T-helper 9 cell (primary cell): ENCODE data around the gene CHRDL2.
A peak's percentile ranks its signal among the peaks of the same experiment; 100 is the strongest.

Experiments
- DNase-seq: peaks from one replicate; pipeline ENCODE4 v3.0.0-alpha.2; 2020

CHRDL2 gene

DNA sequence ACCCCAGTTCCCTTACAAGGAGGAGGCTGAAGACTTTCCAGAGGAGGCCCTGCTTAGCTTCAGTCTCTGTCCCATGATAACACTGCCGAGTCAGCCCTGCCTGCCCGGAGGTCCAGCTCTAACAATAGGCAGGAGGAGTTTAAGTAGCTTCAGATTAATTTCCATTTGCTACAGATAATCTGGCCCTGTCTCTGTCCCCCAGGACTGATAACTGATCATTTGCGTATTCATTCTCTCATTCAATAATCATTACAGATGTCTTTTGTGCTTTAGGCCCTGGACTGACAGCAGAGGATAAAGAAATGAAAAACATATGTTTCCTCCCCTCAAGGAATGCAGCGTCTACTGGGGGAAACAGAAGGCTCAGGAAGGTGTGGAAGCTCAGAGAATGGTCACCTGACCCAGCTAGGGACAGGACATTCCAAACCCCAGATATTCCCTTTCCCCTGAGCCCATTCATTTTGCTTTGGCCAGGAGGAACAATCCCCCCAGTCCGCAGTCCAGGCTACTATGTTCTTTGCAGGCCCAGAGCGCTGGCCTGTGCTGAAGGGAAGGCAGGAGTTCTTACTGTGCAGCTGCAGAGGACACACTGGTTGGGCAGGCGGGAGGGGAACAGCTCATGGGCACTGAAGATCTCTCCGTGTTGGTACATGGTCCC, 20.8 kb downstream of the CHRDL2 start:
- DNase-seq, result no peak

GRCh38 chr11:74709175-74709574, 22.1 kb downstream of the CHRDL2 start:
- DNase-seq, result no peak

GRCh38 chr11:74707602-74708510, 23.4 kb downstream of the CHRDL2 start:
- no peak for DNase-seq

DNA sequence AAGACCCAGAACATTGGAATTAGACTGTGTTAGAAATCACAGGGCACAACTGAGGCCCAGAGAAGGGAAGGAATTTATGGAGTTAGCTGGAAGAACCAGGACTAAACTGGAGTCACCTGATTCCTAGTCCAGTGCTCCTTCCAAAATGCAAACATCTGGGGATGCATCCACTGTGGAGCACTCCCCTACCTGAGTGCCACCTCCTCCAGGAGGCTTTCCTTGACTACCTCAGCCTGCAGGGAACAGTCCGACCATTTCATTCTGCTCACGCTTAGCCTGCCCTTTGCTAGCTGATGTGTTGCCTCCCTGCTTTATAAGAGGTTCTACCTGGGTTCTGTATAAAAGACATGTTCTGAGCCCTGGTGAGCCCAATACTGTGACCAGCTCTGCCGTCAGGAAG, 24.0 kb downstream of the CHRDL2 start:
- no peak for DNase-seq

- DNase-seq, result no peak
These were observed 28.0 kb downstream of the CHRDL2 start for GRCh38 chr11:74703211-74703610.

GRCh38 chr11:74702383-74703007, 28.7 kb downstream of the CHRDL2 start:
- DNase-seq, result peak; percentile 39

DNA sequence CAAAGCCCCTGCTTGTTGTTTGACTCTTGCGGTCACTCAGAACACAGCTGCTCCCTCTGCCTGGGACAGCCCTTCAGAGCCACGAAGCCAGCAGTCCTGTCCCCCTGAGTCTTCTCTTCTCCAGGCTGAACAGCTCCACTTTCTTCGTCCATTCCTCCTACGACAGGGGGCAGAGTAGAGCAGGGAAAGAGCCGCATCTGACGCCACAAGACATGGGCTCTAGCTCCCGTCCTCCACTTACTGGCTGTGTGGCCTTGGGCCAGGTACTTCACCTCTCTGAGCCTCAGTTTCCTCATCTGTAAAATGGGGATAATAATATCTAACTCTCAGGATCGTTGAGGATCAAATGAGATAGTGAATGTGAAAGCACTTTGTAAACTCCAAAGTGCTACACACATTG, 29.9 kb downstream of the CHRDL2 start:
- no peak for DNase-seq

DNA sequence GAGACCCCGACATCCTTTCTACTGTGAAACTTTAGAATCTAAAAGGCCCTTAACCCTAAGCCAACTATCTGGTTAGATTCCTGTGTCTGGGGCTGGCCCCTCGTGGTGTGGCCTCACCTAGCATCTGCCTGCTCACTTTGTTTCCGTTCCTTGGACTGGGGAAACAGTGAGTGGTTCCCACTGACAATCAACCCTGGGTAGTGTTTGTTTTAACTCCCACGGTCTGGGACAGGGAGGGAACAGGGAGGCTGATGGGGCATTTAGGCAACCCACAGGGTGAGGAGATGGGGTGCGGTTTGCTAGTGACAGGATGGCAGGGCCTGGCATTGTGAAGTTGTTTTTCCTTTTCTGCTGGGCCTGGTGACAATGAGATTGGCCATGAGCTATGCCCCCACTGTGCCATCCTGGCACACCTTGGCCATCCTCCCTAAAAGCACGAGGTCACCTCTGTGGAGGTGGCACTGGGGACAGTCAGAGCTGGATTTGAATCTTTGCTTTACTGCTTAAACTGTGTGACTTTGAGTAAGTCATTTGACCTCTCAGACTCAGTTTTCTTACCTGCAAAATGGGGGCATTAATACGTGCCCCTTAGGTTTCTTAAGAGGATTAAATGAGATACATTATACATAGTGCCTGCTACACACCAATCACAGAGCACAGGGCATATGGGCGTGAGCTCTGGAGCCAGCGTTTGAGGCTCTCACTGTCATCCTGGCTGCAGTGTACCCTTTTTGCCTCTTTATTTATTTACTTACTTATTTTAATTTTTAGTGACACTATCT, 31.4 kb downstream of the CHRDL2 start:
- no peak for DNase-seq

- no peak for DNase-seq
These were observed 33.5 kb downstream of the CHRDL2 start for GRCh38 chr11:74697722-74698121.

DNA sequence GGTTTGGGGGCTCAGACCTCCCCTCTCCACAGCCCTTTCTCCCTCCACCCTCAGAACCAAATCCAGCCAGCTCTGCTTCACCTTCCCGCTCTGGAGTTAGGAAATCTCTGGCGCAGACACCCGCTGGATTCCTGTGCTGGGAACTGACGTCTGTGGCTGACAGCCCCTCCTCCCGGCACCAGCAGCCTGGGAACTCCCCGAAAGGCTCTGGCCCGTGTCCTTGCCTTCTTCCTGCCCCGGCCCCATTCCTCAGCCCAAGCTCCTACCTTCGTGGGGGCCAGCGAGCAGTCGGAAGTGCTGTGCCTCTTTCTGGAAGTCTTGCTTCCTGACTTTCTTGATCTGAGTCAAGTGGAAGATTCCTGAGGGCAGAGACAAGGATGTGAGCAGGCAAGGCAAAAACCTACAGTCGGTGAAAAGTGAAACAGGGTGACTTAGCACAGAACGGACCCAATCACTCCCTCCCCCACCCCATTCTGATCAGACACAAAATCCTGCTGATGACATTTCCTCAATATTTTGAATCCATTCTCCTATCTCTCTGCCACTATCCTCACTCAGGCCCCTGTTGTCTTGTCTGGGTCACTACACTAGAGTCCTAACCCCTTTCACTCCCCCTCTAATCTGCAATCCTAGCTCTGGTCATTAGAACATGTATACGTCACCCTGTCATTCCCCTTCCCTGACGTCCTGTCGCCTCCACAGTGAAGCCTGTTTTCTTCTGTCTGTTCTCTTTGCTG, 34.1 kb downstream of the CHRDL2 start:
- no peak for DNase-seq

DNA sequence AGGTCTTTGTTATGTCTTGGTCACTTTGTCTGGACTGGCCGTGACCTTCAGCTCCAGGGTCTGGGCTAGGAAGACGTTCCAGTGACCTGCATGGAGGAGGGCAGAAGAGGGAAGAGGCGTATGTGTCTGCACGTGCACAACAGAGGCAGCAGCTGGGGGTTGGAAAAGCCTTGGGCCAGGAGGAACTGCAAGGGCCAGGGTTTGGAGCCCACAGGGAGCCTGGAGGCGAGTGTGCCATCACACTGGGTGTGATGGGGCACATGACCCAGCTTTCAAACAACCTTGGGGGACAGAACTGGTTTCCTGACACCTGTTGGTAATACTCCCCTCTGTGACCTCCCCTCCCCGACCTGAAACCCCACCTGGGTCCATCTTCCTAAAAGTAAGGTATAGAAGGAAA, 34.7 kb downstream of the CHRDL2 start:
- no peak for DNase-seq

GRCh38 chr11:74695705-74696280, 35.4 kb downstream of the CHRDL2 start:
- no peak for DNase-seq

DNA sequence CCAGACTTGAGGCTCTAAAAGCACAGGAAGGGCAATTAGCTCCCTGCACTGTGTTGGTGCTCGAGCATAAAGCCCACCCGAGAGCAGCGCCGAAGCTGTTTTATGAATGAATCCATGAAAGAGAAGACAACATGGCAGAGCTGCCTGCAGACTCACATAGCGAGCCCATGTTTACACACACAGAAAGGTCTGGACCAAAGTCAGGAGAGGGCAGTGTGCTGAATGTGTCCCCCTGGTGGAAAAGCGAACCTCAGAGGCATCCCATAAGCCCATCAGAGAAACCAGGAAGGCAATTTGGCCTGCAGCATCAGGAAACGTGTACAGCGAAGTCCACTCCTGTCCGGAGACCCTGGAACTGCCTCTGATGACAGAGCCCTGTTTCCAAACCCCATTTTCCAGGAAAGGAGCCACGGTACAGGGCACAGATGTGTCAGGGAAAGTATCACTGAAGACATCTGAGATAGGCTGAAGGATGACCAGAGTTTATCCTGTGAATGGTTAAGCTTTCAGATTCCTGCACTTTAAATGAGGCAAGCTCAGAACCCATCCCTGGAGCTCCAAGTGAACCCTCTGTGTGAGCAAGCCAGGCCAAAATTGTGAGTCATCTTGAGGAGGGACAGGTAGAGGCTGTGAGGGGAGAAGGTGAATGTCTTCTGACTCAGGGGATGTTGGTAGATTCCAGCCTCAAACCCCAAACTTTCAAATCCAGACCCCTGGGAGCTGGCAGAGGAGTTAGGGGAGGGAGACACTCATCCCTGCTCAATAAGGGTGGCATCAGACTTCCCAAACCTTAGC, 36.9 kb downstream of the CHRDL2 start:
- no peak for DNase-seq

DNA sequence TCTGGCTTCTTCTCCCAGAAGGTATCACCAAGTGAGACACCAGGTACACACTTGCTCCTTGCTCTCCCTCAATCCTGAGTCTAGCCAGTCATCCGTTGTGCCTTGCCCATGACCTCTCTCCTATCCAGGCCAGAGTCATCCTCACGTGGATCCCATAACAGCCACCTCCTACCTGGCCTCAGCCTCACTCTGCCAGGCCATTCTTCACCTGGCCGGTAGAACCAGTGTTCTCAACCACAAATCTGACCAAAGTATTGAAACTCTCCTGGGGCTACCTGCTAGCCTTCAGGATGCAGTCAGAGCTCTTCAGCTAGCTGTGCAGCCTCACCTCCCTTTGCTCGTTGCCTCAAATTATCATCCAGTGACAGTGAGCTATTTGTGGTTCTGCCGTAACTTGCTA, 37.7 kb downstream of the CHRDL2 start:
- DNase-seq, result no peak

GRCh38 chr11:74691755-74692154, 39.5 kb downstream of the CHRDL2 start:
- DNase-seq, result no peak

DNA sequence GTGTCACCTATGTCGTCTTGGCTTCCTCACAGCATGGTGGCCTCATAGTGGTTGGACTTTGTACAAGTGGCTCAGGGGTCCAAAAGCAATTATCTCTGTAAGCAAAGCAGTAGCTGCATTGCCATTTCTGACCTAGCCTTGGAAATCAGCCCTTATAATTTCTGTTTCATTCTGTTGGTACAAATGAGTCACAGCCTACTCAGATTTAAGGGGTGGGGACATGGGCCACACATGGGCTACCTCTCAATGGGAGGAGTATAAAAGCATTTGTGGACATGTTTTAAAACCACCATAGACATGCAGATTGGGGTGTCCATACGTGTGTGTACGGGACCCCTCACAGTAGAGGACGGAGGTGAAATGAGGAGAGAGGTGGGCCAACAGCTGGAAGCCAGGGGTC, 41.6 kb downstream of the CHRDL2 start:
- no peak for DNase-seq

DNA sequence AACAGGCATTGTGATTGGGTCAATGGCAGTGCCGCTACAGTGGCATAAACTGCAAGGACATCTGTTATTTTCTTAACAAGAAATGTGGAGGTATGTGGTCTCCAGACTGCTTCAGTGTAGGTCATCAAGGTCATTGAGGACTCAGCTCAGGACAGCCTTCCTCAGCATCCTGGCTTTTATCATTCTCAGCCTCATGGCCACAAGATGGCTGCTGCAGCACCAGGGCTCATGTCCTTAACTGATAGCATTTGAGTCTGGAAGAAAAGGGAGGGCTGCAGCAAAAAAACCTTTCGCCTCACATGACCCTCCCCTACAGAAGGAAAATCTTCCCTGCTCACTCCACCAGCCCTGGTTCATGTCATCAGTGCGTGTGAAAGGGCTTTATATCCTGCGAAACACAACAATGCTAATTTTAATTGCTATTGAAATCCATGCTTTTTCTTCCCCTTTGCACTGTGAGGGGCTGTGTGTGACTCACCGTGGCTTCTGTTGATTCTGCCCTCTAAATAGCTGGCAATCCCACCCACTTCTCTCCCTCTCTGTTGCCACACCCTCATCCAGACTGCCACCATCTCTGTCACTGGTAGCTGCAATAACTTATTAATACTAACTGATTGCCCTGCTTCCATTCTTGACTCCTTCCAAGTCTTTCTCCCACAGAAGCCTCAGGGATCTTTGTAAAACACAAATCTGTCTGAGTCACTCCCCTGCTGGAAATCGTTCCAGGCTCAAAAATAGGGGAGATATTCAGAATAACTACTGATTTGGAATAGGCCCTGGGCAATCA, 43.8 kb downstream of the CHRDL2 start:
- no peak for DNase-seq

DNA sequence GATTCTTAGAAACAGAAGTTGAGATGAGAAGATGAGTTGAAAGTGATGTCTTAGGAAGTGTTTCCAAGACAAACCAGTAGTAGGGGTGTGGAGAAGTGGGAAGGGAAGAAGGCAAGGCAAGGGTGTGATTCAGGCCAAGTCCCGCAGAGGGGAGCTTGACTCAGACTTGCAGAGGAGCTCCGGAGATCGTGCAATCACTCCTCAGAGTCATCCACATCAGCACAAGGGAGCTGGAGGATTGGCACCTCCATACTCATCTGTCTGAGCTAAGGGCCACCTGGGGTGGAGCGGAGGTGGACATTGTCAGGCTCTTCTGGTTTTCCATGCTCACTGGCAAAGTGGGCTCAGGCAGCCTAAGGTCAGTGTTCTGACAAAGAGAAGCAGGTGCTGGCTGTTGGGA, 44.4 kb downstream of the CHRDL2 start:
- DNase-seq, result no peak

DNA sequence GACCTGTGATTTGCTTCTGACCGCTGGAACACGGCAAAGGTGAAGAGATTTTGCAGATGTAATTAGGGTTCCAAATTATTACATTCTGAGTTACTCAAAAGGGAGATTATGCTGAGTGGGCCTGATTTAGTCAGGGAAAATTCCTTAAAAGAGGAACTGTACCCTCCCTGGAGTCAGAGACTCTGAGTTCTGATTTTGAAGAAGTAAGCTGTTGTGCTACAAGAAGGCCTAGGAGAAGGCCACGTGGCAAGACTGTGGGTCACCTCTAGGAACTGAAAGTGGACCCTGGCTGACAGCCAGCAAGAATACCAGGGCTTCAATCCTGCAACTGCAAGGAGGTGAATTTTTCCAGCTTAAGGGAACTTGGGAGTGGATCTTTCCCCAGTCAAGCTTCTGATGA, 45.3 kb downstream of the CHRDL2 start:
- no peak for DNase-seq

- DNase-seq, result no peak
These were observed 45.9 kb downstream of the CHRDL2 start for GRCh38 chr11:74685338-74685737.
